Ishikawa (cell line): ENCODE results near the gene DDX21.

Source experiments
- CEBPB ChIP-seq: IDR thresholded peaks from 2 replicates; pipeline ENCODE4 v1.6.1; 2012
- CREB1 ChIP-seq: IDR thresholded peaks from 2 replicates; pipeline ENCODE4 v1.6.1; 2012; ENCODE audit warnings: low read depth
- EGR1 ChIP-seq: IDR thresholded peaks from 2 replicates; pipeline ENCODE4 v1.6.1; 2012
- EP300 ChIP-seq: IDR thresholded peaks from 2 replicates; pipeline ENCODE4 v1.6.1; 2012; ENCODE audit warnings: borderline replicate concordance
- FOXM1 ChIP-seq: IDR thresholded peaks from 2 replicates; pipeline ENCODE4 v1.6.1; 2012; ENCODE audit warnings: low read depth, borderline replicate concordance
- NFIC ChIP-seq: IDR thresholded peaks from 2 replicates; pipeline ENCODE4 v1.6.1; 2012
- RAD21 ChIP-seq: IDR thresholded peaks from 2 replicates; pipeline ENCODE4 v1.6.1; 2012; ENCODE audit warnings: low read depth
- TAF1 ChIP-seq: IDR thresholded peaks from 2 replicates; pipeline ENCODE4 v1.6.1; 2012; ENCODE audit warnings: low read depth, mild to moderate bottlenecking
- TEAD4 ChIP-seq: IDR thresholded peaks from 2 replicates; pipeline ENCODE4 v1.6.1; 2012
- YY1 ChIP-seq: IDR thresholded peaks from 2 replicates; pipeline ENCODE4 v1.6.1; 2012; ENCODE audit warnings: low read depth
- TF ChIP-seq, protein P1 (sequence below): IDR thresholded peaks from 2 replicates; pipeline ENCODE4 v1.6.1; 2012
- TF ChIP-seq, protein P2 (sequence below): IDR thresholded peaks from 2 replicates; pipeline ENCODE4 v1.6.1; 2012
- TF ChIP-seq, protein P3 (sequence below): IDR thresholded peaks from 2 replicates; pipeline ENCODE4 v1.6.1; 2012; ENCODE audit warnings: low read depth, mild to moderate bottlenecking

DNA sequence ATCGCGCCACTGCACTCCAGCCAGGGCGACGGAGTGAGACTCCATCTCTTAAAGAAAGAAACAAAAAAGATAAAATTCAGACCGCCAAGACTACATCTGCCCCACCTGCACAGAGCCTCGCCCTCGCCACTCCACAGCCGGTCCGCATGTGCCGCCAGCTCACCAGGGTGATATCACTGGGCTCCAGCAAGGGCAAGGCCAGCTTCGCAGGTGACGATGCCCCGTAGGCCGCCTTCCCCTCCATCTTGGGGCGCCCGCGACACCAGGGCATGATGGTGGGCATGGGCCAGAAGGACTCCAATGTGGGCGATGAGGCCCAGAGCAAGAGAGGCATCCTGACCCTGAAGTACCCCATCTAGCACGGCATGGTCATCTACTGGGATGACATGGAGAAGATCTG is 66.6 kb downstream of the DDX21 start:
- TF ChIP-seq, protein P1, sequence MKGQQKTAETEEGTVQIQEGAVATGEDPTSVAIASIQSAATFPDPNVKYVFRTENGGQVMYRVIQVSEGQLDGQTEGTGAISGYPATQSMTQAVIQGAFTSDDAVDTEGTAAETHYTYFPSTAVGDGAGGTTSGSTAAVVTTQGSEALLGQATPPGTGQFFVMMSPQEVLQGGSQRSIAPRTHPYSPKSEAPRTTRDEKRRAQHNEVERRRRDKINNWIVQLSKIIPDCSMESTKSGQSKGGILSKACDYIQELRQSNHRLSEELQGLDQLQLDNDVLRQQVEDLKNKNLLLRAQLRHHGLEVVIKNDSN = no peak
- TF ChIP-seq EP300 (no peak), RAD21 (no peak), CEBPB (no peak), CREB1 (no peak), TAF1 (no peak), YY1 (no peak), TEAD4 (no peak), EGR1 (no peak), NFIC (no peak), FOXM1 (no peak)
- TF ChIP-seq, protein P2, sequence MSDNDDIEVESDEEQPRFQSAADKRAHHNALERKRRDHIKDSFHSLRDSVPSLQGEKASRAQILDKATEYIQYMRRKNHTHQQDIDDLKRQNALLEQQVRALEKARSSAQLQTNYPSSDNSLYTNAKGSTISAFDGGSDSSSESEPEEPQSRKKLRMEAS = no peak
- TF ChIP-seq, protein P3, sequence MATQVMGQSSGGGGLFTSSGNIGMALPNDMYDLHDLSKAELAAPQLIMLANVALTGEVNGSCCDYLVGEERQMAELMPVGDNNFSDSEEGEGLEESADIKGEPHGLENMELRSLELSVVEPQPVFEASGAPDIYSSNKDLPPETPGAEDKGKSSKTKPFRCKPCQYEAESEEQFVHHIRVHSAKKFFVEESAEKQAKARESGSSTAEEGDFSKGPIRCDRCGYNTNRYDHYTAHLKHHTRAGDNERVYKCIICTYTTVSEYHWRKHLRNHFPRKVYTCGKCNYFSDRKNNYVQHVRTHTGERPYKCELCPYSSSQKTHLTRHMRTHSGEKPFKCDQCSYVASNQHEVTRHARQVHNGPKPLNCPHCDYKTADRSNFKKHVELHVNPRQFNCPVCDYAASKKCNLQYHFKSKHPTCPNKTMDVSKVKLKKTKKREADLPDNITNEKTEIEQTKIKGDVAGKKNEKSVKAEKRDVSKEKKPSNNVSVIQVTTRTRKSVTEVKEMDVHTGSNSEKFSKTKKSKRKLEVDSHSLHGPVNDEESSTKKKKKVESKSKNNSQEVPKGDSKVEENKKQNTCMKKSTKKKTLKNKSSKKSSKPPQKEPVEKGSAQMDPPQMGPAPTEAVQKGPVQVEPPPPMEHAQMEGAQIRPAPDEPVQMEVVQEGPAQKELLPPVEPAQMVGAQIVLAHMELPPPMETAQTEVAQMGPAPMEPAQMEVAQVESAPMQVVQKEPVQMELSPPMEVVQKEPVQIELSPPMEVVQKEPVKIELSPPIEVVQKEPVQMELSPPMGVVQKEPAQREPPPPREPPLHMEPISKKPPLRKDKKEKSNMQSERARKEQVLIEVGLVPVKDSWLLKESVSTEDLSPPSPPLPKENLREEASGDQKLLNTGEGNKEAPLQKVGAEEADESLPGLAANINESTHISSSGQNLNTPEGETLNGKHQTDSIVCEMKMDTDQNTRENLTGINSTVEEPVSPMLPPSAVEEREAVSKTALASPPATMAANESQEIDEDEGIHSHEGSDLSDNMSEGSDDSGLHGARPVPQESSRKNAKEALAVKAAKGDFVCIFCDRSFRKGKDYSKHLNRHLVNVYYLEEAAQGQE = no peak
